Measurements from ENCODE around the gene MYLK4. TPM values are rescaled to one million over a fixed set of nuclear protein-coding genes. Genes with fewer than 3 reads are reported as not detected.
A peak's percentile ranks its signal among the peaks of the same experiment; 100 is the strongest.

MYLK4 gene
- total RNA-seq, 1 donor from 2014 or later = 0.23 TPM

DNA sequence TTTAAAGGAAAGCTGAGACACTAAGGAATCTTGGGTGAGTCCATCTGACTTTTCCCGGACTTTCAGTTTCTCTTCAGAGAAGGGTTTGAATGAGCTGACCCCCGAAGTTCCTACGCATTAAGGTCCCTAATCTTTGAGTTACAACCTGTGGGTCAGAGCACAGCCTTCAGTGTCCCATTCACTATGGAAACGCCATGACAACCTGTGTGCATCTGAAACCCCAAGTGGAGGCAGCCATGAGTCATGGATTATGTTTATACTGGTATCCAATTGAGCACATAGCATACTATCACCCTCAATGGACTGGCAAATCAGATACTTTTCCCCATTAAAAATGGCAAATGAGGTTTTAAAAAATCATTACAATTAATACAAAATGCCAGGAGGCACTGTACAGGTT, 11.4 kb downstream of the MYLK4 start:
- TF ChIP-seq EZH2 (IDR thresholded peaks at IDR 0.05; ENCODE audit: insufficient read depth, low read length) (no peak), CTCF (IDR thresholded peaks at IDR 0.05; ENCODE audit: insufficient read depth, low read depth, low read length) (no peak)
- H3K79me2 ChIP-seq (ENCODE audit: insufficient read depth, low read length) = no peaks in the 10 kb centered on the region
- no peaks in the 10 kb centered on the region for H3K9me3 Mint-ChIP-seq (ENCODE audit: unreplicated experiment)
- H3K4me3 ChIP-seq (ENCODE audit: insufficient read depth, low read depth, low read length) = no peak overlapping the region
- H3K36me3 ChIP-seq (ENCODE audit: insufficient read depth, low read length) = no peaks in the 10 kb centered on the region
- H3K4me1 Mint-ChIP-seq (ENCODE audit: low read depth, unreplicated experiment) = peaks cover 25% of the 10 kb centered on the region
- H3K4me3 Mint-ChIP-seq (ENCODE audit: unreplicated experiment) = no peak overlapping the region
- H3K27me3 ChIP-seq (ENCODE audit: insufficient read depth, low read length) = no peaks in the 10 kb centered on the region
- no peaks in the 10 kb centered on the region for H3K9me3 ChIP-seq (ENCODE audit: insufficient read depth, low read depth, low read length)
- H3K27ac Mint-ChIP-seq (ENCODE audit: unreplicated experiment) = no peak overlapping the region
- no peak overlapping the region for H3K9ac ChIP-seq (ENCODE audit: low read length)
- no peaks in the 10 kb centered on the region for H4K20me1 ChIP-seq (ENCODE audit: insufficient read depth, low read length)
- H3K27ac ChIP-seq (ENCODE audit: low read depth, low read length) = peak overlapping the region; percentile 8
- DNase-seq (ENCODE audit: low read depth) (peak; percentile 73), FAIRE-seq (no peak)
- no peak overlapping the region for H3K4me2 ChIP-seq (ENCODE audit: low read length)
- H3K36me3 Mint-ChIP-seq (ENCODE audit: low read depth, unreplicated experiment) = no peaks in the 10 kb centered on the region
- H3K27me3 Mint-ChIP-seq (ENCODE audit: low read depth, unreplicated experiment) = no peaks in the 10 kb centered on the region
- H2AFZ ChIP-seq (ENCODE audit: low read depth, low read length) = no peak overlapping the region
- H3K4me1 ChIP-seq (ENCODE audit: insufficient read depth, low read length) = no peaks in the 10 kb centered on the region

GRCh38 chr6:2738373-2738979, 12.2 kb downstream of the MYLK4 start:
- Histone ChIP-seq H3K9ac (ENCODE audit: low read length) (no peak overlapping the region), H3K4me2 (ENCODE audit: low read length) (no peak overlapping the region), H4K20me1 (ENCODE audit: insufficient read depth, low read length) (no peaks in the 10 kb centered on the region), H3K4me1 (ENCODE audit: insufficient read depth, low read length) (no peaks in the 10 kb centered on the region), H3K36me3 (ENCODE audit: insufficient read depth, low read length) (no peaks in the 10 kb centered on the region), H3K27me3 (ENCODE audit: insufficient read depth, low read length) (no peaks in the 10 kb centered on the region), H2AFZ (ENCODE audit: low read depth, low read length) (no peak overlapping the region), H3K79me2 (ENCODE audit: insufficient read depth, low read length) (no peaks in the 10 kb centered on the region), H3K9me3 (ENCODE audit: insufficient read depth, low read depth, low read length) (no peaks in the 10 kb centered on the region), H3K4me3 (ENCODE audit: insufficient read depth, low read depth, low read length) (no peak overlapping the region), H3K27ac (ENCODE audit: low read depth, low read length) (no peak overlapping the region)
- FAIRE-seq = peak; percentile 9
- Mint-ChIP-seq H3K4me1 (ENCODE audit: low read depth, unreplicated experiment) (peaks cover 16% of the 10 kb centered on the region), H3K9me3 (ENCODE audit: unreplicated experiment) (no peaks in the 10 kb centered on the region), H3K27ac (ENCODE audit: unreplicated experiment) (no peak overlapping the region), H3K4me3 (ENCODE audit: unreplicated experiment) (no peak overlapping the region), H3K36me3 (ENCODE audit: low read depth, unreplicated experiment) (no peaks in the 10 kb centered on the region), H3K27me3 (ENCODE audit: low read depth, unreplicated experiment) (no peaks in the 10 kb centered on the region)
- TF ChIP-seq CTCF (IDR thresholded peaks at IDR 0.05; ENCODE audit: insufficient read depth, low read depth, low read length) (peak; percentile 88), EZH2 (IDR thresholded peaks at IDR 0.05; ENCODE audit: insufficient read depth, low read length) (no peak)
- peak; percentile 35 for DNase-seq (ENCODE audit: low read depth)

- FAIRE-seq (no peak), DNase-seq (ENCODE audit: low read depth) (no peak)
- no peak overlapping the region for H3K4me2 ChIP-seq (ENCODE audit: low read length)
- H3K27me3 ChIP-seq (ENCODE audit: insufficient read depth, low read length) = no peaks in the 10 kb centered on the region
- no peak overlapping the region for H2AFZ ChIP-seq (ENCODE audit: low read depth, low read length)
- no peak overlapping the region for H3K4me3 ChIP-seq (ENCODE audit: insufficient read depth, low read depth, low read length)
- no peaks in the 10 kb centered on the region for H3K9me3 ChIP-seq (ENCODE audit: insufficient read depth, low read depth, low read length)
- no peak for TF ChIP-seq EZH2 (IDR thresholded peaks at IDR 0.05; ENCODE audit: insufficient read depth, low read length)
- TF ChIP-seq CTCF (IDR thresholded peaks at IDR 0.05; ENCODE audit: insufficient read depth, low read depth, low read length) = no peak
- H4K20me1 ChIP-seq (ENCODE audit: insufficient read depth, low read length) = no peaks in the 10 kb centered on the region
- no peaks in the 10 kb centered on the region for H3K36me3 ChIP-seq (ENCODE audit: insufficient read depth, low read length)
- no peak overlapping the region for H3K27ac Mint-ChIP-seq (ENCODE audit: unreplicated experiment)
- H3K4me3 Mint-ChIP-seq (ENCODE audit: unreplicated experiment) = no peak overlapping the region
- H3K4me1 Mint-ChIP-seq (ENCODE audit: low read depth, unreplicated experiment) = peaks cover 12% of the 10 kb centered on the region
- no peaks in the 10 kb centered on the region for H3K9me3 Mint-ChIP-seq (ENCODE audit: unreplicated experiment)
- H3K9ac ChIP-seq (ENCODE audit: low read length) = no peak overlapping the region
- H3K27me3 Mint-ChIP-seq (ENCODE audit: low read depth, unreplicated experiment) = no peaks in the 10 kb centered on the region
- no peaks in the 10 kb centered on the region for H3K4me1 ChIP-seq (ENCODE audit: insufficient read depth, low read length)
- H3K79me2 ChIP-seq (ENCODE audit: insufficient read depth, low read length) = no peaks in the 10 kb centered on the region
- H3K36me3 Mint-ChIP-seq (ENCODE audit: low read depth, unreplicated experiment) = no peaks in the 10 kb centered on the region
- H3K27ac ChIP-seq (ENCODE audit: low read depth, low read length) = no peak overlapping the region
These were observed 12.8 kb downstream of the MYLK4 start for GRCh38 chr6:2737885-2738284.

All from astrocyte (in vitro differentiated cells and primary cell).